Upper lobe of right lung (tissue), 1 donor: ENCODE measurements around the gene STON2. TPM values are rescaled to one million over a fixed set of nuclear protein-coding genes. Genes with fewer than 3 reads are reported as not detected.
"Not testable (repeated sequence)": the region's sequence is repeated elsewhere in the genome, so short reads cannot be mapped to it uniquely, and the experiment has no call there.

Source experiments
- ATAC-seq: fragments of 200-7000 bp; cut with Tn5 transposase; one replicate; pipeline ENCODE4 v1.9.1; 2020; ENCODE audit warnings: mild to moderate bottlenecking, moderate library complexity
- DNase-seq: peaks from one replicate; pipeline ENCODE4 v3.0.0-alpha.2; 2020
- H3K27ac ChIP-seq: fragments of 200-600 bp; one replicate; pipeline ENCODE4 v1.8.0; 2022
- H3K27me3 ChIP-seq: fragments of 200-600 bp; one replicate; pipeline ENCODE4 v1.8.0; 2022; ENCODE audit warnings: mild to moderate bottlenecking
- H3K36me3 ChIP-seq: fragments of 200-600 bp; one replicate; pipeline ENCODE4 v1.8.0; 2022
- H3K4me1 ChIP-seq: fragments of 200-600 bp; one replicate; pipeline ENCODE4 v1.8.0; 2022
- H3K4me3 ChIP-seq: fragments of 200-600 bp; one replicate; pipeline ENCODE4 v1.8.0; 2022; ENCODE audit warnings: mild to moderate bottlenecking
- H3K9me3 ChIP-seq: fragments of 200-600 bp; one replicate; pipeline ENCODE4 v1.8.0; 2022
- intact Hi-C: fragments of 100-400 bp; cut with DNase I; formaldehyde crosslinking; loops from one replicate; pipeline ENCODE4 v1.11.0; 2022
- total RNA-seq: library from RNA; stranded (reverse); fragmentation: NEBNext Ultra II Directional; extraction: Animal tissue kit (Norgen Biotek cat#: 25700); gene quantifications from one replicate; pipeline ENCODE4 v1.2.1, GENCODE V29; 2021
- TF ChIP-seq, protein P1 (sequence below): fragments of 200-600 bp; IDR thresholded peaks from one replicate; pipeline ENCODE4 v1.8.0; 2022; ENCODE audit warnings: antibody characterized with exemption
- donor health status: DM: no; HTN: yes; CAD: no; lungs with severe emphysema.

Gene STON2
- total RNA-seq, 1 donor from 2014 or later: 47.7 TPM

DNA sequence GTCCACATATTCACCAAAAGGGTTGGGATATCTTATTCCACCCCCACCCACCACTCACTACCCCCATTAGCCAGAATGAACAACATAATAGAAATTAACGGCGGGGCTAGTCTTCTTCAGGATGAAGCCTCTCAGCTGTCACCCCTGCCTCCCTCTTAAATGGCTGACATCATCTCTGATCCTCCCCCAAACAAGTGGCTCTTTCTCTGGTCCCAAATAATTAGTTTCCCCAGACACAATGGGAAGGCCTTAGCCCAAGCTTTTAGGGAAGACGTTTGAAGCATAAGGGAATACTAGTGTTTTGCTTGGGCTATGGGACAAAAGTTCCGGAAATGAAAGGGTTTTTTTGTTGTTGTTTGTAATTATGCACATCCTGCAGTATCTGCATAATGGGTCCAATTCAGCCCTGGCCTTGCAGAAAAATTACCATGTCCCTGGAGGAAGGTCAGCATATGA, 13.8 kb downstream of the STON2 start:
- no peaks in the 10 kb centered on the region for H3K27me3 ChIP-seq
- no peaks in the 10 kb centered on the region for H3K36me3 ChIP-seq
- no peaks in the 10 kb centered on the region for H3K4me1 ChIP-seq
- intact Hi-C loops: no loop called here
- no peaks in the 10 kb centered on the region for H3K9me3 ChIP-seq
- TF ChIP-seq, protein P1, sequence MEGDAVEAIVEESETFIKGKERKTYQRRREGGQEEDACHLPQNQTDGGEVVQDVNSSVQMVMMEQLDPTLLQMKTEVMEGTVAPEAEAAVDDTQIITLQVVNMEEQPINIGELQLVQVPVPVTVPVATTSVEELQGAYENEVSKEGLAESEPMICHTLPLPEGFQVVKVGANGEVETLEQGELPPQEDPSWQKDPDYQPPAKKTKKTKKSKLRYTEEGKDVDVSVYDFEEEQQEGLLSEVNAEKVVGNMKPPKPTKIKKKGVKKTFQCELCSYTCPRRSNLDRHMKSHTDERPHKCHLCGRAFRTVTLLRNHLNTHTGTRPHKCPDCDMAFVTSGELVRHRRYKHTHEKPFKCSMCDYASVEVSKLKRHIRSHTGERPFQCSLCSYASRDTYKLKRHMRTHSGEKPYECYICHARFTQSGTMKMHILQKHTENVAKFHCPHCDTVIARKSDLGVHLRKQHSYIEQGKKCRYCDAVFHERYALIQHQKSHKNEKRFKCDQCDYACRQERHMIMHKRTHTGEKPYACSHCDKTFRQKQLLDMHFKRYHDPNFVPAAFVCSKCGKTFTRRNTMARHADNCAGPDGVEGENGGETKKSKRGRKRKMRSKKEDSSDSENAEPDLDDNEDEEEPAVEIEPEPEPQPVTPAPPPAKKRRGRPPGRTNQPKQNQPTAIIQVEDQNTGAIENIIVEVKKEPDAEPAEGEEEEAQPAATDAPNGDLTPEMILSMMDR: no peak
- DNase-seq (no peak), ATAC-seq (no peak)
- H3K4me3 ChIP-seq: no peak overlapping the region
- H3K27ac ChIP-seq: no peak overlapping the region

DNA sequence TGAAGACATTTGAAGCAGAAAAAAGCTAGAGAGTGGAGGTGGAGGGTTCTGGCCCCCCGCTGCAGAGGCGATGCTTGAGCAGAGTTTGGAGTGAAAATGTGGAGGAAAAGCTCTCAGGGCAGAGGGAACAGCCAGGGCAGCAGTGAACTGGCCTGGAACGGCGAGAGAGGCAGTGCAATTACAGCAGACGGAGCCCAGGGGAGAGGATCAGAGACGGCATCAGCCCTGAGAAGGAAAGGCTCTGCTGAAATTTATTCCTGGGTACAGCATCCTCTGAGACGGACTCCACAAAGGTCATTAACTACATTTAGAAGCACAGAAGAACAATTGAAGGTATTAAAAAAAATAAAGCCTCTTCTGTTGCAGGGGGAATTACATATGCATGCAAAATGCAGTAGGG, 14.2 kb downstream of the STON2 start:
- TF ChIP-seq, protein P1: no peak
- H3K4me1 ChIP-seq: no peaks in the 10 kb centered on the region
- DNase-seq (no peak), ATAC-seq (no peak)
- H3K9me3 ChIP-seq: no peaks in the 10 kb centered on the region
- no peaks in the 10 kb centered on the region for H3K27me3 ChIP-seq
- H3K36me3 ChIP-seq: no peaks in the 10 kb centered on the region
- no peak overlapping the region for H3K27ac ChIP-seq
- no peak overlapping the region for H3K4me3 ChIP-seq
- intact Hi-C loops: no loop called here

DNA sequence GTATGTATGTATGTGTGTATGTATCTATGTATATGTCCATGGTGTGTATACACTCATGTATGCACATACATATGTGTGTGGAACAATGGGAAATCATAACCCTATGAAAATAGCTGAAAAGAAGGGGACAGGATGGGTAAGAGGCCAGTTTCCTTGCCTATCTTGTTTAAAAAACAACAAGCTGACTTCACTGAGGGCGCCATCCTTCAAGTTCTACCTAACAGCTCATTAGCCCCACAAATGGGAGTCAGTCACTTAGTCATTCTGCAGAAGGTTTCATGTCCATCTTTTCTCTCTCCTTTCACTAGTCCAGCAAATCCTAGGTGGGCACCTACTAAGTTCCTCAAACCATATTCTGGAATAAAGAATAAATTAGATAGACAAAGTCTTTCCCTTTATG, 14.7 kb downstream of the STON2 start:
- Histone ChIP-seq H3K27ac (no peak overlapping the region), H3K27me3 (no peaks in the 10 kb centered on the region), H3K4me1 (no peaks in the 10 kb centered on the region), H3K36me3 (no peaks in the 10 kb centered on the region), H3K9me3 (no peaks in the 10 kb centered on the region), H3K4me3 (no peak overlapping the region)
- DNase-seq (no peak), ATAC-seq (no peak)
- intact Hi-C loops: no loop called here
- TF ChIP-seq, protein P1: no peak

DNA sequence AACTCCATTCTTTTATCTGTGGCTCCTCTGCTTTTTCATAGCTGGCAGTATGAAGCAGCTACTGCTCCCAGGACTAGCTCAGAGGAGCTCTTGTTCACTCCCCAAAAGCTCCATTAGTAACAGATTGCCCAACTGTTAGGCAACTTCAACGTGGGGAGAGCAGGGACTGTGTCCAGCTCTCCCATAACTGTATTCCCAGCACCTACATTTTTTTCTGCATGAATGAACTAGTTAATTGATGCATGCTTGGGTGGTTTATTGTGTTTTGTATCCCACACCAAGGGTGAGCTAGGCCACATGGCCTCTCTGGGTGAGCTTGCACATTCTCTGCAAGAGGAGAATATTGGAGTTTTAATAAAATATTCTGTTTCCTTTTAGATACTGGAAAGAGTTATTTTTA, 15.2 kb downstream of the STON2 start:
- Histone ChIP-seq H3K9me3 (no peaks in the 10 kb centered on the region), H3K27me3 (no peaks in the 10 kb centered on the region), H3K27ac (no peak overlapping the region), H3K36me3 (no peaks in the 10 kb centered on the region), H3K4me3 (no peak overlapping the region), H3K4me1 (no peaks in the 10 kb centered on the region)
- no peak for DNase-seq
- TF ChIP-seq, protein P1: no peak
- no peak for ATAC-seq
- intact Hi-C loops: no loop called here

DNA sequence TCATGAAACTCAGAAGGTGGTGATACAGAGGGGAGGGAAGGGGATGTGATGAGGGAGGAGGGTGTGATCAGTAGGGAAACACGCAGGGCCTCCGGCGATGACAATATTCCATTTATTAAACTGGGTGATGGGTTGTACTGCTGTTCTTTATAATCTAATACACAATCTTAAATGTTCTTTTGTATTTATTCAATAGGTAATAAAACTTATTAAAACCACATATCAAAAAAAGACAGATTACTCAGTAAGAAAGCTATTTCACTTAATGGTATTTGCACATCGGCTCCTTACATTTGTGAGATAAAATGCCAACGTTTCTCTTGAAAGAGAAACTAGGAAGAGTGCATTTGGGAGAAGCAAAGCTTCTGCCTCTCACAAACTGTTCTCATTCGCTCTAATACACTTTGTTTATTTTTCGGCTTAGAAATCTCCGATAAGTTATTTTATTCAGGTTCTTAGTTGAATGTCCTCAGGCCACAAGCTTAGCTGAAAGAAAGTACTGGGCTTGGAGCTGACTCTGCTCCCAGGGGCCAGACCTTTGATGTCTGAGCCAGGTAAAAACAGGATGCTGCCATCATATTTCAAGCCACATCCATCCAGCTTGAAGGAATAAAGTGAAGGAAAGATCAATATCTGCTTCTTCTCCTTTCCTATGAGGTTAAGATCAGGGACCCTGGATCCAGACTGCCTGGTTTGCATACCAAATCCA, 17.5 kb downstream of the STON2 start:
- no peak overlapping the region for H3K4me3 ChIP-seq

DNA sequence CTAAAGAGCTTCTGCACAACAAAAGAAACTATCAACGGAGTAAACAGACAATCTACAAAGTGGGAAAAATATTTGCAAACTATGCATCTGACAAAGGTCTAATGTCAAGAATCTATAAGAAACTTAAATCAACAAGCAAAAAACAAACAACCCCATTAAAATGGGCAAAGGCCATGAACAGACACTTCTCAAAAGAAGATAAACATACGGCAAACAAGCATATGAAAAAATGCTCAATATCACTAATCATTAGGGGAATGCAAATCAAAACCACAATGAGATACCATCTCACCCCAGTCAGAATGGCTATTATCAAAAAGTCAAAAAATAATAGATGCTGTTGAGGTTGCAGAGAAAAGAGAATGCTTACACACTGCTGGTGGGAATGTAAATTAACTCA, 20.1 kb downstream of the STON2 start:
- ATAC-seq, H3K9me3 ChIP-seq, H3K4me3 ChIP-seq, DNase-seq, intact Hi-C loops, H3K4me1 ChIP-seq, H3K27ac ChIP-seq, H3K27me3 ChIP-seq, H3K36me3 ChIP-seq: not testable (repeated sequence)

More for the DNA sequence above, 17.5 kb downstream of the STON2 start:
- TF ChIP-seq, protein P1: no peak
- H3K27me3 ChIP-seq: no peaks in the 10 kb centered on the region
- H3K36me3 ChIP-seq: no peaks in the 10 kb centered on the region
- no peak for DNase-seq
- no peaks in the 10 kb centered on the region for H3K9me3 ChIP-seq
- H3K27ac ChIP-seq: no peak overlapping the region
- no peaks in the 10 kb centered on the region for H3K4me1 ChIP-seq
- ATAC-seq: no peak
- intact Hi-C loops: no loop called here
